PC-3 (cell line): ENCODE measurements around the gene MLLT3.

Experiments used
- EZH2 ChIP-seq: fragments of 300-600 bp; sonication (generic); IDR thresholded peaks from one replicate; pipeline ENCODE4 v1.6.1; 2017; ENCODE audit warnings: antibody characterized with exemption, mild to moderate bottlenecking, low read length; ENCODE audit not compliant: unreplicated experiment
- EZH2phosphoT487 ChIP-seq: fragments of 300-600 bp; sonication (generic); IDR thresholded peaks from 2 replicates; pipeline ENCODE4 v1.6.1; 2018; ENCODE audit warnings: mild to moderate bottlenecking, antibody characterized with exemption, low read length, borderline replicate concordance
- TF ChIP-seq, protein P1 (sequence below): fragments of 300-600 bp; sonication (generic); conservative IDR thresholded peaks from 2 replicates; pipeline ENCODE4 v1.5.1; 2017; ENCODE audit warnings: antibody characterized with exemption, low read depth, mild to moderate bottlenecking, low read length

DNA sequence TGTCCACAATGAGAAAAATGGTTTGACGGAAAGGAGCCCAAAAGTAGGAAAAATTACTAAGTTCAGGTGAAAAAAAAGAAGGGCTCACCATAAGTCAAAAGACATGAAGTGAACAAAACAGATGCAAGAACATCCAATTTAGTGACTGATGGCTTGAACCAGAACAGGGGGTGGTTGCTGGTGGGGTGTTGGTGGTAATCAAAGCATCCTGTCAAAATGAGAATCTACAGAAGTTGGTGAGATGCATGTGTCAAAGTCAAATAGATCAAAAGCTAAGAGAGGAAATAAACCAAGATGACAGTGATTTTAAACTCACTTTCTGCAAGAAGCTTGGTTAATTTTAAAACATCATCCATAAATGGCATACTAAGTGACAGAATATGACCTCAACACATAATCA is 117.4 kb downstream of the MLLT3 start:
- TF ChIP-seq, protein P1, sequence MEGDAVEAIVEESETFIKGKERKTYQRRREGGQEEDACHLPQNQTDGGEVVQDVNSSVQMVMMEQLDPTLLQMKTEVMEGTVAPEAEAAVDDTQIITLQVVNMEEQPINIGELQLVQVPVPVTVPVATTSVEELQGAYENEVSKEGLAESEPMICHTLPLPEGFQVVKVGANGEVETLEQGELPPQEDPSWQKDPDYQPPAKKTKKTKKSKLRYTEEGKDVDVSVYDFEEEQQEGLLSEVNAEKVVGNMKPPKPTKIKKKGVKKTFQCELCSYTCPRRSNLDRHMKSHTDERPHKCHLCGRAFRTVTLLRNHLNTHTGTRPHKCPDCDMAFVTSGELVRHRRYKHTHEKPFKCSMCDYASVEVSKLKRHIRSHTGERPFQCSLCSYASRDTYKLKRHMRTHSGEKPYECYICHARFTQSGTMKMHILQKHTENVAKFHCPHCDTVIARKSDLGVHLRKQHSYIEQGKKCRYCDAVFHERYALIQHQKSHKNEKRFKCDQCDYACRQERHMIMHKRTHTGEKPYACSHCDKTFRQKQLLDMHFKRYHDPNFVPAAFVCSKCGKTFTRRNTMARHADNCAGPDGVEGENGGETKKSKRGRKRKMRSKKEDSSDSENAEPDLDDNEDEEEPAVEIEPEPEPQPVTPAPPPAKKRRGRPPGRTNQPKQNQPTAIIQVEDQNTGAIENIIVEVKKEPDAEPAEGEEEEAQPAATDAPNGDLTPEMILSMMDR, result no peak
- no peak for TF ChIP-seq EZH2
- TF ChIP-seq EZH2phosphoT487, result no peak
